IMR-90 (cell line): Measurements from ENCODE around the gene ANAPC5. TPM values are rescaled to one million over a fixed set of nuclear protein-coding genes. Genes with fewer than 3 reads are reported as not detected.

Experiments used
- ATAC-seq: fragments of 200-7000 bp; cut with Tn5 transposase; 2 replicates; pipeline ENCODE4 v1.9.1; 2020; ENCODE audit warnings: low read depth, mild to moderate bottlenecking, moderate library complexity
- BruUV-seq: library from RNA; stranded (reverse); fragments of 400-500 nt; replicated peaks from 2 replicates; lab custom pipeline; 2021; lab: Mats Ljungman, UMichigan
- CTCF ChIA-PET: fragments of 300-600 bp; formaldehyde crosslinking; extraction: SDS; loops from one replicate; lab custom pipeline; 2021; ENCODE audit warnings: antibody characterized with exemption; lab: Yijun Ruan, JAX
- POLR2A ChIA-PET: fragments of 300-600 bp; sonication (Branson Sonifier 250); formaldehyde crosslinking; loops from one replicate; lab custom pipeline; 2022; ENCODE audit warnings: antibody characterized with exemption; ENCODE audit not compliant: unreplicated experiment; lab: Charles Lee
- DNase-seq: peaks from one replicate; pipeline ENCODE4 v3.0.0; 2013
- H2AFZ ChIP-seq: replicated peaks from 2 replicates; pipeline ENCODE3; 2013; ENCODE audit warnings: low read length, mild to moderate bottlenecking; ENCODE audit not compliant: poor library complexity
- H2AK5ac ChIP-seq: 2 replicates; pipeline ENCODE4 v1.6.1; 2013; ENCODE audit warnings: low read depth, low read length, inconsistent platforms
- H2AK9ac ChIP-seq: replicated peaks from 2 replicates; pipeline ENCODE3; 2013; ENCODE audit warnings: mild to moderate bottlenecking, low read depth, low read length, moderate library complexity; ENCODE audit not compliant: poor library complexity
- H2BK120ac ChIP-seq: 2 replicates; pipeline ENCODE4 v1.6.1; 2013; ENCODE audit warnings: low read depth, low read length, inconsistent platforms
- H2BK15ac ChIP-seq: 3 replicates; pipeline ENCODE4 v1.6.1; 2013; ENCODE audit warnings: low read depth, low read length, inconsistent platforms
- H2BK20ac ChIP-seq: 2 replicates; pipeline ENCODE4 v1.6.1; 2013; ENCODE audit warnings: low read depth, mild to moderate bottlenecking, inconsistent platforms, low read length, moderate library complexity
- H2BK5ac ChIP-seq: 2 replicates; pipeline ENCODE4 v1.6.1; 2013; ENCODE audit warnings: mild to moderate bottlenecking, low read depth, low read length, inconsistent platforms; ENCODE audit not compliant: poor library complexity, severe bottlenecking
- H3K14ac ChIP-seq: replicated peaks from 2 replicates; pipeline ENCODE4 v1.6.1; 2013; ENCODE audit warnings: low read depth, low read length, inconsistent platforms
- H3K18ac ChIP-seq: 2 replicates; pipeline ENCODE4 v1.6.1; 2013; ENCODE audit warnings: low read depth, low read length, control low read depth
- H3K23ac ChIP-seq: 2 replicates; pipeline ENCODE4 v1.6.1; 2013; ENCODE audit warnings: low read depth, low read length, inconsistent platforms
- H3K27ac ChIP-seq: 2 replicates; pipeline ENCODE4 v1.5.1; 2013; ENCODE audit warnings: mild to moderate bottlenecking, control low read depth, low read length; ENCODE audit not compliant: insufficient read depth
- H3K27me3 ChIP-seq: 2 replicates; pipeline ENCODE4 v1.6.1; 2013; ENCODE audit warnings: low read length; ENCODE audit not compliant: control insufficient read depth, insufficient read depth
- H3K36me3 ChIP-seq: 2 replicates; pipeline ENCODE4 v1.6.1; 2013; ENCODE audit warnings: low read length, mixed read lengths; ENCODE audit not compliant: control insufficient read depth, insufficient read depth
- H3K4ac ChIP-seq: 2 replicates; pipeline ENCODE4 v1.6.1; 2013; ENCODE audit warnings: low read depth, low read length, inconsistent platforms
- H3K4me1 ChIP-seq: 2 replicates; pipeline ENCODE4 v1.6.1; 2013; ENCODE audit warnings: low read length, mixed read lengths; ENCODE audit not compliant: control insufficient read depth, insufficient read depth
- H3K4me2 ChIP-seq: 2 replicates; pipeline ENCODE4 v1.6.1; 2013; ENCODE audit warnings: low read depth, mild to moderate bottlenecking, control low read depth, low read length, moderate library complexity
- H3K4me3 ChIP-seq: 2 replicates; pipeline ENCODE4 v1.5.1; 2013; ENCODE audit warnings: low read depth, mild to moderate bottlenecking, control low read depth, low read length, moderate library complexity; ENCODE audit not compliant: insufficient read depth
- H3K56ac ChIP-seq: 2 replicates; pipeline ENCODE4 v1.6.1; 2013; ENCODE audit warnings: low read length, inconsistent platforms; ENCODE audit not compliant: insufficient read depth; ENCODE audit errors: extremely low read depth
- H3K79me1 ChIP-seq, 2 experiments: 2 replicates each; pipeline ENCODE4 v1.6.1; 2013; ENCODE audit warnings: low read length in 2 of 2, inconsistent platforms in 1 of 2, low read depth in 1 of 2
- H3K9ac ChIP-seq: 2 replicates; pipeline ENCODE4 v1.6.1; 2013; ENCODE audit warnings: low read depth, low read length, control low read depth
- H3K9me1 ChIP-seq: 2 replicates; pipeline ENCODE4 v1.6.1; 2013; ENCODE audit warnings: low read length, inconsistent platforms; ENCODE audit not compliant: insufficient read depth
- H3K9me3 ChIP-seq: 2 replicates; pipeline ENCODE4 v1.6.1; 2013; ENCODE audit warnings: low read length; ENCODE audit not compliant: control insufficient read depth, insufficient read depth
- H4K20me1 ChIP-seq: 2 replicates; pipeline ENCODE4 v1.6.1; 2013; ENCODE audit warnings: low read length, inconsistent platforms; ENCODE audit not compliant: insufficient read depth
- H4K5ac ChIP-seq: 2 replicates; pipeline ENCODE4 v1.6.1; 2013; ENCODE audit warnings: mild to moderate bottlenecking, low read depth, low read length, control low read depth
- H4K8ac ChIP-seq, 2 experiments: 2 replicates each; pipeline ENCODE4 v1.6.1; 2013; ENCODE audit warnings: low read depth in 2 of 2, low read length in 2 of 2, control low read depth in 1 of 2, inconsistent platforms in 1 of 2
- H4K91ac ChIP-seq: 2 replicates; pipeline ENCODE4 v1.6.1; 2013; ENCODE audit warnings: low read depth, low read length, inconsistent platforms; ENCODE audit not compliant: insufficient read depth
- BHLHE40 ChIP-seq: fragments of 150-350 bp; IDR thresholded peaks from 2 replicates; pipeline ENCODE4 v1.6.1; 2016; ENCODE audit warnings: mild to moderate bottlenecking, low read depth, low read length
- CEBPB ChIP-seq: IDR thresholded peaks from 2 replicates; pipeline ENCODE4 v1.6.1; 2012; ENCODE audit warnings: low read depth, low read length, improper control_type of control experiment
- CHD1 ChIP-seq: IDR thresholded peaks from 2 replicates; pipeline ENCODE4 v1.6.1; 2012; ENCODE audit warnings: low read depth, low read length, improper control_type of control experiment
- FOS ChIP-seq: fragments of 150-350 bp; IDR thresholded peaks from 2 replicates; pipeline ENCODE4 v1.6.1; 2016; ENCODE audit warnings: low read depth, low read length
- MAFK ChIP-seq: IDR thresholded peaks from 2 replicates; pipeline ENCODE4 v1.6.1; 2012; ENCODE audit warnings: low read depth, low read length, improper control_type of control experiment
- MAZ ChIP-seq: IDR thresholded peaks from 2 replicates; pipeline ENCODE4 v1.6.1; 2012; ENCODE audit warnings: low read depth, mild to moderate bottlenecking, low read length, improper control_type of control experiment, moderate library complexity, borderline replicate concordance
- MXI1 ChIP-seq: IDR thresholded peaks from 2 replicates; pipeline ENCODE4 v1.6.1; 2012; ENCODE audit warnings: low read depth, mild to moderate bottlenecking, low read length, moderate library complexity, borderline replicate concordance
- NFE2L2 ChIP-seq: fragments of 150-350 bp; IDR thresholded peaks from 2 replicates; pipeline ENCODE4 v1.6.1; 2016; ENCODE audit warnings: low read depth, mild to moderate bottlenecking, low read length
- RAD21 ChIP-seq: IDR thresholded peaks from 2 replicates; pipeline ENCODE4 v1.6.1; 2012; ENCODE audit warnings: low read length, improper control_type of control experiment
- RCOR1 ChIP-seq: IDR thresholded peaks from 2 replicates; pipeline ENCODE4 v1.6.1; 2012; ENCODE audit warnings: mild to moderate bottlenecking, low read length, improper control_type of control experiment; ENCODE audit not compliant: insufficient replicate concordance
- RFX5 ChIP-seq: IDR thresholded peaks from 2 replicates; pipeline ENCODE4 v1.8.0; 2012; ENCODE audit warnings: low read depth, mild to moderate bottlenecking, low read length, moderate library complexity
- WGBS, 2 experiments: methylation state at CpG; one replicate each; pipeline versions ENCODE4 v1.1.5 to v1.1.7; 2013; ENCODE audit warnings: missing lambda C conversion rate in 2 of 2; ENCODE audit not compliant: insufficient read length in 1 of 2; ENCODE audit errors: extremely low coverage in 2 of 2; 5-methylcytosine and 5-hydroxymethylcytosine counted together
- dilution Hi-C: fragments of 300-500 bp; cut with HindIII; formaldehyde crosslinking; loops from one replicate; pipeline ENCODE4 v1.14.3; 2018; ENCODE audit warnings: low sequenced_read_pairs; ENCODE audit not compliant: unreplicated experiment
- in situ Hi-C: fragments of 300-500 bp; cut with MboI; formaldehyde crosslinking; loops from 3 replicates; pipeline ENCODE4 v1.14.3; 2019; ENCODE audit warnings: low sequenced_read_pairs, inconsistent platforms, mixed read lengths
- intact Hi-C: fragments of 100-400 bp; cut with micrococcal nuclease; formaldehyde crosslinking; loops from 2 replicates; pipeline ENCODE4 v1.10.0; 2022
- polyA plus RNA-seq, 3 experiments: library from polyadenylated mRNA; depleted of rRNA; stranded (reverse); fragments of >200 nt; gene quantifications; 2 replicates each; pipeline ENCODE4 v1.2.3, GENCODE V29; 2012; ENCODE audit warnings: low replicate concordance in 1 of 3
- total RNA-seq: library from RNA; depleted of rRNA; stranded (reverse); fragments of >200 nt; gene quantifications from 2 replicates; pipeline ENCODE4 v1.2.3, GENCODE V29; 2012
- TF ChIP-seq, protein P1 (sequence below): fragments of 150-350 bp; IDR thresholded peaks from 2 replicates; pipeline ENCODE4 v1.6.1; 2017; ENCODE audit warnings: mild to moderate bottlenecking, antibody characterized with exemption, low read length, low read depth
- TF ChIP-seq, protein P2 (sequence below): fragments of 150-350 bp; IDR thresholded peaks from 2 replicates; pipeline ENCODE4 v1.6.1; 2016; ENCODE audit warnings: low read depth, mild to moderate bottlenecking, low read length, moderate library complexity, borderline replicate concordance
- TF ChIP-seq, protein P3 (sequence below): conservative IDR thresholded peaks from 2 replicates; pipeline ENCODE4 v1.5.1; 2012; ENCODE audit warnings: mild to moderate bottlenecking, low read depth, low read length, improper control_type of control experiment

The ANAPC5 gene
- total and polyA plus RNA-seq, 2 of the 4 experiments (the other 2 are of a cell fraction): 157 to 211 TPM

DNA sequence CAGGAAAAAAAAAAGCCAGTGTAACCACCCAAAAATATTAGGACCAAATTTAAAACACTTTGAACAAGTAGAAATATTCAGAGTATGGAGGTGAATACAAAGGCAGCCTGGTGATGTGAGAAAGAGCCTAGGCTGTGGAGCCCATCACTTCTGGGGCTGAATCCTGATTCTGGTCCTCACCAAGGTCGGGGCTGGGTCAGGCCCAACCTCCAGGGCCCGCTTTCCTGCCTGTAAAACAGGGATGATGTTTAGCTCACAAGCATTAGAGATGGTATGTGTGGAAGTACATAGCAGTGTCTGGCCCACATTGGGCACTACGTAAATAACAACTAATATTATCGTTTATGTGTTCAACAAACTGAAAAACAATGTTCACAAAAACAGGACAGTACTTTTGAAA lies 47.9 kb downstream of the ANAPC5 start:
- Histone ChIP-seq H2AK9ac (no peak overlapping the region), H3K9me3 (no peaks in the 10 kb centered on the region), H2AFZ (no peak overlapping the region), H2BK15ac (no peak overlapping the region), H3K36me3 (peaks cover 6% of the 10 kb centered on the region), H4K20me1 (no peaks in the 10 kb centered on the region), H2BK20ac (no peak overlapping the region), H2BK120ac (no peak overlapping the region), H3K27ac (no peak overlapping the region), H3K4me1 (no peaks in the 10 kb centered on the region), H2BK5ac (no peak overlapping the region), H3K4ac (no peak overlapping the region), H2AK5ac (no peak overlapping the region), H3K27me3 (0 out of 2 replicates have a peak, but pooled peaks cover 2% of the 10 kb centered on the region), H4K91ac (no peak overlapping the region), H3K9me1 (no peaks in the 10 kb centered on the region), H4K5ac (no peak overlapping the region), H4K8ac (no peak overlapping the region), H3K23ac (no peak overlapping the region), H3K9ac (no peak overlapping the region), H3K56ac (no peak overlapping the region), H3K4me2 (no peak overlapping the region), H3K4me3 (no peak overlapping the region), H3K18ac (no peak overlapping the region), H3K14ac (no peak overlapping the region), H3K79me1 (no peaks in the 10 kb centered on the region)
- no peak for ATAC-seq
- no CpG with 5 or more reads among the region's 4 CpGs for WGBS, 2 experiments
- ChIA-PET POLR2A (no interaction called here), CTCF (no interaction called here)
- DNase-seq: no peak
- dilution Hi-C loops: no loop called here
- BruUV-seq: no TSS peak
- intact Hi-C loops: no loop called here
- TF ChIP-seq NFE2L2: no peak
- TF ChIP-seq RCOR1: no peak
- TF ChIP-seq RAD21: no peak
- TF ChIP-seq CHD1: no peak
- TF ChIP-seq MAFK: no peak
- TF ChIP-seq, protein P1, sequence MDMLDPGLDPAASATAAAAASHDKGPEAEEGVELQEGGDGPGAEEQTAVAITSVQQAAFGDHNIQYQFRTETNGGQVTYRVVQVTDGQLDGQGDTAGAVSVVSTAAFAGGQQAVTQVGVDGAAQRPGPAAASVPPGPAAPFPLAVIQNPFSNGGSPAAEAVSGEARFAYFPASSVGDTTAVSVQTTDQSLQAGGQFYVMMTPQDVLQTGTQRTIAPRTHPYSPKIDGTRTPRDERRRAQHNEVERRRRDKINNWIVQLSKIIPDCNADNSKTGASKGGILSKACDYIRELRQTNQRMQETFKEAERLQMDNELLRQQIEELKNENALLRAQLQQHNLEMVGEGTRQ: no peak
- TF ChIP-seq, protein P2, sequence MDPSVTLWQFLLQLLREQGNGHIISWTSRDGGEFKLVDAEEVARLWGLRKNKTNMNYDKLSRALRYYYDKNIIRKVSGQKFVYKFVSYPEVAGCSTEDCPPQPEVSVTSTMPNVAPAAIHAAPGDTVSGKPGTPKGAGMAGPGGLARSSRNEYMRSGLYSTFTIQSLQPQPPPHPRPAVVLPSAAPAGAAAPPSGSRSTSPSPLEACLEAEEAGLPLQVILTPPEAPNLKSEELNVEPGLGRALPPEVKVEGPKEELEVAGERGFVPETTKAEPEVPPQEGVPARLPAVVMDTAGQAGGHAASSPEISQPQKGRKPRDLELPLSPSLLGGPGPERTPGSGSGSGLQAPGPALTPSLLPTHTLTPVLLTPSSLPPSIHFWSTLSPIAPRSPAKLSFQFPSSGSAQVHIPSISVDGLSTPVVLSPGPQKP: no peak
- no peak for TF ChIP-seq MAZ
- no peak for TF ChIP-seq RFX5
- TF ChIP-seq, protein P3, sequence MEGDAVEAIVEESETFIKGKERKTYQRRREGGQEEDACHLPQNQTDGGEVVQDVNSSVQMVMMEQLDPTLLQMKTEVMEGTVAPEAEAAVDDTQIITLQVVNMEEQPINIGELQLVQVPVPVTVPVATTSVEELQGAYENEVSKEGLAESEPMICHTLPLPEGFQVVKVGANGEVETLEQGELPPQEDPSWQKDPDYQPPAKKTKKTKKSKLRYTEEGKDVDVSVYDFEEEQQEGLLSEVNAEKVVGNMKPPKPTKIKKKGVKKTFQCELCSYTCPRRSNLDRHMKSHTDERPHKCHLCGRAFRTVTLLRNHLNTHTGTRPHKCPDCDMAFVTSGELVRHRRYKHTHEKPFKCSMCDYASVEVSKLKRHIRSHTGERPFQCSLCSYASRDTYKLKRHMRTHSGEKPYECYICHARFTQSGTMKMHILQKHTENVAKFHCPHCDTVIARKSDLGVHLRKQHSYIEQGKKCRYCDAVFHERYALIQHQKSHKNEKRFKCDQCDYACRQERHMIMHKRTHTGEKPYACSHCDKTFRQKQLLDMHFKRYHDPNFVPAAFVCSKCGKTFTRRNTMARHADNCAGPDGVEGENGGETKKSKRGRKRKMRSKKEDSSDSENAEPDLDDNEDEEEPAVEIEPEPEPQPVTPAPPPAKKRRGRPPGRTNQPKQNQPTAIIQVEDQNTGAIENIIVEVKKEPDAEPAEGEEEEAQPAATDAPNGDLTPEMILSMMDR: no peak
- no peak for TF ChIP-seq CEBPB
- TF ChIP-seq MXI1: no peak
- no peak for TF ChIP-seq BHLHE40
- TF ChIP-seq FOS: no peak
- in situ Hi-C loops: no loop called here
